B cell (primary cell): ENCODE results near the gene SCGN. TPM values are rescaled to one million over a fixed set of nuclear protein-coding genes. Genes with fewer than 3 reads are reported as not detected.

Source experiments
- ATAC-seq: fragments of 200-7000 bp; cut with Tn5 transposase; one replicate; pipeline ENCODE4 v1.10.0; 2021; ENCODE audit warnings: low read depth, mild to moderate bottlenecking, moderate number of reproducible peaks, moderate library complexity
- CTCF ChIA-PET: fragments of 350-600 bp; sonication (Branson Sonifier 250); formaldehyde crosslinking; loops from one replicate; lab custom pipeline; 2021; ENCODE audit warnings: antibody characterized with exemption, inconsistent platforms; lab: Charles Lee
- POLR2A ChIA-PET: fragments of 350-600 bp; sonication (Branson Sonifier 250); formaldehyde crosslinking; loops from one replicate; lab custom pipeline; 2021; ENCODE audit warnings: antibody characterized with exemption; lab: Charles Lee
- DNase-seq: peaks from one replicate; pipeline ENCODE4 v3.0.0; 2013
- H2AFZ ChIP-seq: 2 replicates; pipeline ENCODE4 v1.6.1; 2012; ENCODE audit warnings: mild to moderate bottlenecking, low read depth, low read length; ENCODE audit not compliant: insufficient read depth, poor library complexity, severe bottlenecking
- H3K27ac ChIP-seq, 2 donors: 1 replicate in 1 of 2; 2 replicates in 1 of 2; pipeline ENCODE4 v1.5.1; 2012 to 2013; ENCODE audit warnings: low read length in 2 of 2, mild to moderate bottlenecking in 2 of 2, moderate library complexity in 1 of 2
- H3K27me3 ChIP-seq, 4 experiments: fragments of 200-600 bp in 1 of 4; sonication (generic) in 1 of 4; replicated peaks in 1 of 4; 1 replicate in 2 of 4; 2 replicates in 2 of 4; pipeline versions ENCODE4 v1.6.1 to v1.7.0; 2013 to 2016; ENCODE audit warnings: low read length in 3 of 4, mild to moderate bottlenecking in 2 of 4, mixed read lengths in 1 of 4, moderate library complexity in 1 of 4; ENCODE audit not compliant: insufficient read depth in 4 of 4, control insufficient read depth in 3 of 4; ENCODE audit errors: control extremely low read depth in 1 of 4
- H3K36me3 ChIP-seq, 2 experiments: replicated peaks in 1 of 2; 1 replicate in 1 of 2; 2 replicates in 1 of 2; pipeline versions ENCODE4 v1.6.1 to v1.7.1; 2013; ENCODE audit warnings: low read length in 1 of 2; ENCODE audit not compliant: insufficient read depth in 2 of 2, control insufficient read depth in 1 of 2; ENCODE audit errors: control extremely low read depth in 1 of 2, extremely low read depth in 1 of 2
- H3K4me1 ChIP-seq, 2 donors: fragments of 200-600 bp in 1 of 2; sonication (generic) in 1 of 2; 1 replicate in 1 of 2; 2 replicates in 1 of 2; pipeline versions ENCODE4 v1.5.1 to v1.6.1; 2013 to 2017; ENCODE audit warnings: low read length in 2 of 2; ENCODE audit not compliant: control insufficient read depth in 2 of 2, insufficient read depth in 2 of 2
- H3K4me2 ChIP-seq: replicated peaks from 2 replicates; pipeline ENCODE3; 2012; ENCODE audit warnings: mild to moderate bottlenecking, low read depth, low read length; ENCODE audit not compliant: poor library complexity, severe bottlenecking
- H3K4me3 ChIP-seq, 5 experiments: fragments of 200-600 bp in 1 of 5; sonication (generic) in 1 of 5; 1 replicate in 3 of 5; 2 replicates in 2 of 5; pipeline versions ENCODE4 v1.5.1 to v1.7.0; 2011 to 2016; ENCODE audit warnings: low read length in 4 of 5, mild to moderate bottlenecking in 4 of 5, low read depth in 2 of 5, control low read depth in 1 of 5, moderate library complexity in 1 of 5; ENCODE audit not compliant: insufficient read depth in 1 of 5; ENCODE audit errors: control extremely low read depth in 1 of 5, extremely low read depth in 1 of 5
- H3K79me2 ChIP-seq: fragments of 200-600 bp; sonication (generic); one replicate; pipeline ENCODE4 v1.6.0; 2016; ENCODE audit warnings: low read length; ENCODE audit not compliant: control insufficient read depth, insufficient read depth
- H3K9ac ChIP-seq: fragments of 200-600 bp; sonication (generic); 2 replicates; pipeline ENCODE4 v1.6.1; 2017; ENCODE audit warnings: mild to moderate bottlenecking, low read length, moderate library complexity
- H3K9me3 ChIP-seq, 3 donors: one replicate each; pipeline versions ENCODE4 v1.6.1 to v1.7.1; 2013; ENCODE audit warnings: low read length in 2 of 3; ENCODE audit not compliant: control insufficient read depth in 2 of 3, insufficient read depth in 1 of 3; ENCODE audit errors: control extremely low read depth in 1 of 3
- H4K20me1 ChIP-seq: 2 replicates; pipeline ENCODE4 v1.6.0; 2012; ENCODE audit warnings: mild to moderate bottlenecking, low read length; ENCODE audit not compliant: insufficient read depth, control insufficient read depth, poor library complexity, severe bottlenecking
- H3K27ac Mint-ChIP-seq: one replicate; pipeline ENCODE4 v1.8.0; 2021; ENCODE audit warnings: mixed read lengths
- H3K27me3 Mint-ChIP-seq: one replicate; pipeline ENCODE4 v1.8.0; 2021; ENCODE audit warnings: mixed read lengths
- H3K4me1 Mint-ChIP-seq: one replicate; pipeline ENCODE4 v1.8.0; 2021; ENCODE audit warnings: mixed read lengths
- H3K4me3 Mint-ChIP-seq: one replicate; pipeline ENCODE4 v1.8.0; 2021; ENCODE audit warnings: mixed read lengths
- H3K9me3 Mint-ChIP-seq: one replicate; pipeline ENCODE4 v1.8.0; 2022; ENCODE audit warnings: mixed read lengths; ENCODE audit not compliant: insufficient read depth
- CTCF ChIP-seq: fragments of 200-600 bp; IDR thresholded peaks from one replicate; pipeline ENCODE4 v1.8.0; 2022; ENCODE audit warnings: antibody characterized with exemption, mild to moderate bottlenecking
- EZH2 ChIP-seq: IDR thresholded peaks from 2 replicates; pipeline ENCODE4 v1.6.1; 2012; ENCODE audit warnings: borderline replicate concordance, low read depth, mild to moderate bottlenecking, moderate library complexity, low read length; ENCODE audit not compliant: insufficient read depth, poor library complexity, severe bottlenecking
- WGBS: methylation state at CpG from one replicate; pipeline ENCODE4 v1.1.5; 2013; ENCODE audit warnings: missing lambda C conversion rate; ENCODE audit not compliant: insufficient coverage; 5-methylcytosine and 5-hydroxymethylcytosine counted together
- intact Hi-C: fragments of 100-400 bp; cut with micrococcal nuclease; formaldehyde crosslinking; loops from one replicate; pipeline ENCODE4 v1.10.0; 2022
- polyA plus RNA-seq: library from polyadenylated mRNA; depleted of rRNA; stranded (reverse); fragments of >200 nt; gene quantifications from 2 replicates; pipeline ENCODE4 v1.2.3, GENCODE V29; 2012
- total RNA-seq, 2 donors: library from RNA; stranded (reverse); fragments of 120-200 nt in 1 of 2; gene quantifications; 1 replicate in 1 of 2; 2 replicates in 1 of 2; pipeline versions ENCODE4 v1.2.3 to v1.2.4, GENCODE V29; 2013 to 2022

SCGN gene
- total and polyA plus RNA-seq, 2 donors (not counting 1 experiment from before 2014, with no cell fraction given) = not detected

- CTCF ChIA-PET = no interaction called here
- peaks cover 0 to 8% (median 2%) of the 10 kb centered on the region in 4 experiments for H3K27me3 ChIP-seq
- intact Hi-C loops = no loop called here
- no peak overlapping the region for H3K27ac ChIP-seq
- H3K4me3 ChIP-seq = no peak overlapping the region
- H4K20me1 ChIP-seq = no peaks in the 10 kb centered on the region
- no peak for TF ChIP-seq EZH2
- no peak for TF ChIP-seq CTCF
- no peak overlapping the region for H3K9ac ChIP-seq
- no peaks in the 10 kb centered on the region for H3K9me3 ChIP-seq
- DNase-seq = no peak
- Mint-ChIP-seq H3K27me3 (peaks cover 38% of the 10 kb centered on the region), H3K4me1 (no peaks in the 10 kb centered on the region), H3K27ac (no peak overlapping the region), H3K9me3 (peaks cover 3% of the 10 kb centered on the region), H3K4me3 (no peak overlapping the region)
- POLR2A ChIA-PET = no interaction called here
- H3K36me3 ChIP-seq = no peaks in the 10 kb centered on the region
- H2AFZ ChIP-seq = no peak overlapping the region
- H3K79me2 ChIP-seq = no peaks in the 10 kb centered on the region
- ATAC-seq = no peak
- H3K4me2 ChIP-seq = no peak overlapping the region
- H3K4me1 ChIP-seq = no peaks in the 10 kb centered on the region
Observed at GRCh38 chr6:25686856-25687255, 34.8 kb downstream of the SCGN start.

- WGBS = 63% methylated on average over 1 of the region's 1 CpG
- H4K20me1 ChIP-seq = no peaks in the 10 kb centered on the region
- Mint-ChIP-seq H3K4me3 (no peak overlapping the region), H3K27ac (no peak overlapping the region), H3K27me3 (peaks cover 35% of the 10 kb centered on the region), H3K9me3 (peaks cover 3% of the 10 kb centered on the region), H3K4me1 (no peaks in the 10 kb centered on the region)
- H3K36me3 ChIP-seq = no peaks in the 10 kb centered on the region
- no peak overlapping the region for H3K4me2 ChIP-seq
- TF ChIP-seq EZH2 (no peak), CTCF (no peak)
- H3K9ac ChIP-seq = no peak overlapping the region
- ATAC-seq (no peak), DNase-seq (no peak)
- no peak overlapping the region for H2AFZ ChIP-seq
- ChIA-PET POLR2A (no interaction called here), CTCF (no interaction called here)
- H3K9me3 ChIP-seq = no peaks in the 10 kb centered on the region
- intact Hi-C loops = no loop called here
- no peaks in the 10 kb centered on the region for H3K79me2 ChIP-seq
- peaks cover 0 to 4% (median 3%) of the 10 kb centered on the region in 4 experiments for H3K27me3 ChIP-seq
- H3K4me3 ChIP-seq = no peak overlapping the region
- H3K27ac ChIP-seq = no peak overlapping the region
- no peaks in the 10 kb centered on the region for H3K4me1 ChIP-seq
Observed at GRCh38 chr6:25689966-25690365, 38.0 kb downstream of the SCGN start.
